ENCODE measurements around the gene SLC34A1. TPM values are rescaled to one million over a fixed set of nuclear protein-coding genes. Genes with fewer than 3 reads are reported as not detected.

SLC34A1 gene
- total and polyA plus RNA-seq, 8 donors, result not detected

- 72 to 85% methylated on average over 16 of the region's 16 CpGs for WGBS, 2 donors
- H3K36me3 ChIP-seq, result no peaks in the 10 kb centered on the region
- ATAC-seq (no peak), FAIRE-seq (no peak), DNase-seq (peak in 1 of 6 donors; percentile 71)
- H3K27me3 ChIP-seq, result peaks cover 0 to 8% (median 0%) of the 10 kb centered on the region in 4 donors
- H3K9me3 ChIP-seq, result no peaks in the 10 kb centered on the region
- no peak for TF ChIP-seq CTCF (IDR thresholded peaks at IDR 0.05)
- H3K4me1 ChIP-seq, result peaks cover 0 to 3% (median 2%) of the 10 kb centered on the region in 3 donors
- intact Hi-C loops (cut with DNase I), result loop anchor here in 1 of 3 donors (5.0 kb wide), 1 partner anchor 114 kb away; no protein-coding TSS in a partner anchor
- H3K27ac ChIP-seq, result no peak overlapping the region
- H3K4me3 ChIP-seq, result no peak overlapping the region
These were observed 13.7 kb downstream of the SLC34A1 start for GRCh38 chr5:177397875-177398390.

GRCh38 chr5:177399997-177400868 lies 16.0 kb downstream of the SLC34A1 start, which contains the start of gene PFN3:
Gene PFN3 (minus strand): TSS chr5:177400661. CDS start chr5:177400576, 85 bp downstream.
- Histone ChIP-seq H3K36me3 (no peaks in the 10 kb centered on the region), H3K4me3 (no peak within 1 kb of the TSS), H3K9me3 (no peaks in the 10 kb centered on the region), H3K27me3 (peaks cover 0 to 8% (median 0%) of the 10 kb centered on the region in 4 donors), H3K27ac (no peak within 1 kb of the TSS), H3K4me1 (peaks cover 4 to 14% (median 8%) of the 10 kb centered on the region in 3 donors)
- intact Hi-C loops (cut with DNase I), result loop anchor here in 1 of 3 donors (5.0 kb wide), 1 partner anchor 112 kb away; no protein-coding TSS in a partner anchor
- TF ChIP-seq CTCF (IDR thresholded peaks at IDR 0.05), result no peak
- 17 to 18% methylated on average over 86 to 92 of the region's 92 CpGs for WGBS, 2 donors
- no peak for DNase-seq
- FAIRE-seq, result no peak
- ATAC-seq, result no peak

DNA sequence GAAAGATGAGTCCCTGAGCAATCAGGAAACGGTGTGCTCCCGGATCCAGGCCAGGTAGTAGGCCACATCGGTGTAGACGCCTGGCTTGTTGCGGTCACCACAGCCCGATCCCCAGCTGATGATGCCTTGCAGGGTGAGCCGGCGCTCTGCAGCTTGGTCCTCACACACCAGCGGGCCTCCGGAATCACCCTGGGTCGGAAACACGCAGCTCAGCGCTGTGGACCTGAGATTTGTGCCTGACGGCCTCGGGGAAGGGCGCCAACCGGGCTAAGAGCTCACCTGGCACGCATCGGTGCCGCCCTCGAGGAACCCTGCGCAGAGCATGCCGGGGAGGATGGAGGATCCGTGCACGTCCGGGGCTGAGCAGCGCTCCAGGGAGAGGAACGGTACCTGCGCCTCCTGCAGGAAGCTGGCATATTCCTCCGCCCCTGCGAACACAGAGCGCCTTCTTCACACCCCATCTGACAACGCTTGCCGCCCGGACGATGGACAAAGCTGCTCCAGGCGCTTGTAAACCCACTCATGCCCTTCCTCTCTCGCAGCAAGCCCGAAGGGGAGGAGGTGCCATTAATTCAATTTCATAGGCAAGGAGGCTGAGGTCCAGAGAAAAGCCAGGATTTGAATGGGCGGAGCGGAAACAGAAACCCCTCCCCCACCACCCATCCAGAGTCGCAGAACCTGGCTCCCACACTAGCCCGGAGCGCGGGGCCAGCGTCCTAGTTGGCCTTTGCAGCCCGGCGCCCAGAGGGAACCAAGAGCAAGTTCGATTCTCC lies 18.2 kb downstream of the SLC34A1 start:
- intact Hi-C loops (cut with DNase I), result no loop called here
- Histone ChIP-seq H3K36me3 (no peaks in the 10 kb centered on the region), H3K9me3 (no peaks in the 10 kb centered on the region), H3K4me3 (peak overlapping the region in 3 of 4 donors; percentile 46 to 70 (median 65)), H3K27me3 (peaks cover 0 to 8% (median 0%) of the 10 kb centered on the region in 4 donors), H3K27ac (peak overlapping the region in 1 of 4 donors; percentile 8), H3K4me1 (peaks cover 4 to 14% (median 8%) of the 10 kb centered on the region in 3 donors)
- no peak for FAIRE-seq
- DNase-seq, result peak; percentile 74 to 92 (median 83)
- WGBS, 2 donors, result 6% methylated on average over 49 of the region's 49 CpGs
- ATAC-seq, result peak; percentile 69 to 78 (median 74)
- TF ChIP-seq CTCF (IDR thresholded peaks at IDR 0.05), result peak in 3 of 4 donors; percentile 10 to 22 (median 18)

DNA sequence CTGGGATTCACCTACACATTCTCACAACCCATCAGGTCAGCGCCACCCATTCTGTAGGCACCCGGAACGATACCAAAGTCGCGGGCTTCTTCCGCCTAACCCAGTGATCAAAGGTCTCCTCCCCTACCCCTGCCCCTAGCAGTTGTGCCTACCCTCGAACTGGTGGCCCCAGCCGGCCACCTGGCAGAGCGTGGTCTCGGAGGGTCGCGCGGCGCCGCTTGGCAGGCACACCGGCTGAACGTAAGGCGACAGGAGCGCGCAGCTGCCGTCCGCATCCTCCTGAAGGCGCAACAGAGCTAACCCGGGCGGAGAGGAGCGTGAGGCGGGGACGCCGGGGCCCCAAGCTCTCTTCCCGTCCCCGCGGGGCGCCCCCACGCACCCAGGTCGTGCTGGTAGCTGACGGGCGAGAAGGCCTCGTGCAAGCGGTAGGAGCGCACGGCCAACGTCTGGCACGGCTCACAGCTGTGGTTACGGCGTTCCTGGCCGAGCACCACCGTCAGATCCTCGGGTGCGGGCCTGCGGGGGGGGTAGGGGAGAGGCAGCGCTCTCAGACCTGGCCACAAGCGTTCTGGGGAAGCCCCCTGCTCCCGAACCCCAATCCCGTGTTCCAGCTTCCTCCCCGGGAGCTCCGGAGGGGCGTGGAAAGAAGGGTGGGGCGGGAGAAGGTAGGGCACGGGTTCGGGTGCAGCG lies 19.0 kb downstream of the SLC34A1 start:
- peak overlapping the region; percentile 17 to 70 (median 56) for H3K4me3 ChIP-seq
- WGBS, 2 donors, result 2 to 3% methylated on average over 56 to 61 of the region's 61 CpGs
- FAIRE-seq (no peak), ATAC-seq (peak; percentile 13 to 26 (median 22)), DNase-seq (peak in 3 of 6 donors; percentile 62 to 81 (median 69))
- intact Hi-C loops (cut with DNase I), result no loop called here
- no peak overlapping the region for H3K27ac ChIP-seq
- no peak for TF ChIP-seq CTCF (IDR thresholded peaks at IDR 0.05)
- H3K36me3 ChIP-seq, result no peaks in the 10 kb centered on the region
- peaks cover 0 to 8% (median 0%) of the 10 kb centered on the region in 4 donors for H3K27me3 ChIP-seq
- H3K4me1 ChIP-seq, result peaks cover 4 to 14% (median 8%) of the 10 kb centered on the region in 3 donors
- no peaks in the 10 kb centered on the region for H3K9me3 ChIP-seq

Measured in pancreas (tissue), 10 donors.